HepG2 (cell line): ENCODE data around the gene SH3D19. TPM values are rescaled to one million over a fixed set of nuclear protein-coding genes. Genes with fewer than 3 reads are reported as not detected.

Source experiments
- ATAC-seq: fragments of 200-7000 bp; cut with Tn5 transposase; 3 replicates; pipeline ENCODE4 v1.9.1; 2020; ENCODE audit warnings: mild to moderate bottlenecking, moderate library complexity
- BruUV-seq: library from RNA; stranded (reverse); fragments of 400-500 nt; replicated peaks from 2 replicates; lab custom pipeline; 2021; lab: Mats Ljungman, UMichigan
- CTCF ChIA-PET: fragments of 300-600 bp; formaldehyde crosslinking; extraction: SDS; loops from one replicate; lab custom pipeline; 2021; ENCODE audit warnings: low total read pairs, inconsistent platforms, low intra/inter-chr PET ratio; lab: Yijun Ruan, JAX
- POLR2A ChIA-PET: fragments of 350-600 bp; sonication (Branson Sonifier 250); formaldehyde crosslinking; loops from one replicate; lab custom pipeline; 2020; ENCODE audit warnings: antibody characterized with exemption, inconsistent platforms; lab: Yijun Ruan, JAX
- DNase-seq: peaks from one replicate; pipeline ENCODE4 v3.0.0-alpha.2; 2015; ENCODE audit warnings: low spot score
- FAIRE-seq: peaks from 3 replicates; lab custom pipeline; 2011; peaks lifted over from hg19 to GRCh38; lab: Jason Lieb, UNC
- H2AFZ ChIP-seq: one replicate; pipeline ENCODE4 v1.6.1; 2011; ENCODE audit warnings: low read length, inconsistent platforms
- H3K27ac ChIP-seq: fragments of 300-600 bp; 3 replicates; pipeline ENCODE4 v1.8.0; 2011; ENCODE audit warnings: mixed run types, mild to moderate bottlenecking, mixed read lengths, low read length, inconsistent platforms; ENCODE audit not compliant: insufficient read depth; ENCODE audit errors: extremely low read length
- H3K27me3 ChIP-seq, 2 experiments: fragments of 200-600 bp in 1 of 2; 2 replicates in 1 of 2; 3 replicates in 1 of 2; pipeline versions ENCODE4 v1.6.0 to v1.8.0; 2011; ENCODE audit warnings: low read length in 2 of 2, mild to moderate bottlenecking in 2 of 2, moderate library complexity in 2 of 2, inconsistent platforms in 1 of 2; ENCODE audit not compliant: insufficient read depth in 2 of 2, control insufficient read depth in 1 of 2
- H3K36me3 ChIP-seq, 2 experiments: fragments of 200-600 bp in 1 of 2; replicated peaks in 1 of 2; 2 replicates in 1 of 2; 3 replicates in 1 of 2; pipeline versions ENCODE4 v1.5.1 to v1.8.0; 2011; ENCODE audit warnings: low read length in 2 of 2, inconsistent platforms in 1 of 2; ENCODE audit not compliant: insufficient read depth in 2 of 2, control insufficient read depth in 1 of 2
- H3K4me1 ChIP-seq: 2 replicates; pipeline ENCODE4 v1.5.1; 2012; ENCODE audit warnings: low read length, inconsistent platforms; ENCODE audit not compliant: insufficient read depth
- H3K4me2 ChIP-seq: 2 replicates; pipeline ENCODE4 v1.6.0; 2011; ENCODE audit warnings: low read depth, low read length, inconsistent platforms
- H3K4me3 ChIP-seq, 3 experiments: fragments of 200-600 bp in 1 of 3; sonication (generic), shearing (Covaris generic) in 1 of 3; replicated peaks in 1 of 3; 2 replicates each; pipeline ENCODE4 v1.5.1; 2011 to 2016; ENCODE audit warnings: low read length in 3 of 3, inconsistent platforms in 2 of 3, low read depth in 2 of 3, mild to moderate bottlenecking in 2 of 3, control low read depth in 1 of 3, mixed read lengths in 1 of 3; ENCODE audit not compliant: insufficient read depth in 1 of 3
- H3K79me2 ChIP-seq: one replicate; pipeline ENCODE4 v1.6.1; 2011; ENCODE audit warnings: low read length, inconsistent platforms; ENCODE audit not compliant: insufficient read depth
- H3K9ac ChIP-seq: 2 replicates; pipeline ENCODE4 v1.6.0; 2011; ENCODE audit warnings: mild to moderate bottlenecking, low read depth, low read length, inconsistent platforms; ENCODE audit not compliant: insufficient read depth
- H3K9me3 ChIP-seq: 2 replicates; pipeline ENCODE4 v1.5.1; 2012; ENCODE audit warnings: mild to moderate bottlenecking, low read length
- H4K20me1 ChIP-seq: 2 replicates; pipeline ENCODE4 v1.6.0; 2011; ENCODE audit warnings: inconsistent platforms, mild to moderate bottlenecking, low read length, moderate library complexity; ENCODE audit not compliant: insufficient read depth
- MTF2 ChIP-seq: sonication (generic); formaldehyde crosslinking; IDR thresholded peaks from 2 replicates; pipeline ENCODE4 v1.5.0; 2020; ENCODE audit warnings: missing genetic modification reagents, borderline replicate concordance
- PHF20 ChIP-seq: sonication (generic); formaldehyde crosslinking; IDR thresholded peaks from 2 replicates; pipeline ENCODE4 v1.5.0; 2020; ENCODE audit warnings: mild to moderate bottlenecking, missing genetic modification reagents
- PRPF4 ChIP-seq: fragments of 200-400 bp; formaldehyde crosslinking; IDR thresholded peaks from 2 replicates; pipeline ENCODE4 v1.6.1; 2016; ENCODE audit warnings: low read length, low read depth; ENCODE audit not compliant: poor library complexity, severe bottlenecking
- TGIF2 ChIP-seq: IDR thresholded peaks from 2 replicates; pipeline ENCODE4 v1.6.1; 2016; ENCODE audit warnings: control low read depth, missing compliant biosample characterization
- ZNF30 ChIP-seq: sonication (generic); formaldehyde crosslinking; IDR thresholded peaks from 2 replicates; pipeline ENCODE4 v1.5.0; 2020; ENCODE audit warnings: mild to moderate bottlenecking, missing genetic modification reagents
- ZNF530 ChIP-seq: sonication (generic); formaldehyde crosslinking; IDR thresholded peaks from 2 replicates; pipeline ENCODE4 v1.5.0; 2020; ENCODE audit warnings: low read depth, mild to moderate bottlenecking, missing genetic modification reagents
- ZNF879 ChIP-seq: sonication (generic); formaldehyde crosslinking; IDR thresholded peaks from 2 replicates; pipeline ENCODE4 v1.8.1; 2023; ENCODE audit warnings: missing genetic modification reagents
- WGBS: methylation state at CpG from one replicate; pipeline ENCODE4 v1.1.6; 2017; ENCODE audit warnings: low lambda C conversion rate; 5-methylcytosine and 5-hydroxymethylcytosine counted together
- in situ Hi-C: cut with HindIII; loops from 2 replicates; pipeline ENCODE4 v1.10.0; 2017; ENCODE audit warnings: low pct_unique_long_range_greater_than_20kb; ENCODE audit not compliant: extremely low pct_ligation_motif_present
- intact Hi-C: fragments of 100-400 bp; cut with micrococcal nuclease; formaldehyde crosslinking; loops from one replicate; pipeline ENCODE4 v1.10.0; 2022; ENCODE audit not compliant: unreplicated experiment
- polyA plus RNA-seq, 8 experiments: library from polyadenylated mRNA; depleted of rRNA in 3 of 8; stranded (reverse) in 7 of 8; unstranded in 1 of 8; fragments of >200 nt; fragmentation: Illumina TruSeq in 4 of 8; extraction: Trizol in 4 of 8; gene quantifications; 2 replicates each; pipeline versions ENCODE4 v1.2.1 to v1.2.3, GENCODE V29; 2011 to 2016; ENCODE audit warnings: low read depth in 4 of 8, missing spikeins in 1 of 8, mixed read lengths in 1 of 8; ENCODE audit not compliant: insufficient read depth in 1 of 8
- total RNA-seq, 5 experiments: library from RNA; depleted of rRNA; stranded (reverse); fragments of >200 nt; fragmentation: Illumina TruSeq; extraction: Trizol; gene quantifications; 2 replicates each; pipeline ENCODE4 v1.2.3, GENCODE V29; 2016; ENCODE audit warnings: low read depth in 1 of 5
- TF ChIP-seq, protein P1 (sequence below): sonication (generic); formaldehyde crosslinking; IDR thresholded peaks from 2 replicates; pipeline ENCODE4 v1.4.0; 2020; ENCODE audit warnings: missing genetic modification reagents
- TF ChIP-seq, protein P2 (sequence below): conservative IDR thresholded peaks from 2 replicates; pipeline ENCODE4 v1.6.1; 2018; ENCODE audit warnings: missing genetic modification reagents
- TF ChIP-seq, protein P3 (sequence below): sonication (generic); formaldehyde crosslinking; IDR thresholded peaks from 2 replicates; pipeline ENCODE4 v1.4.0; 2020; ENCODE audit warnings: missing genetic modification reagents

The SH3D19 gene
- total and polyA plus RNA-seq, 2 of the 13 experiments (the other 11 are each of a cell fraction or from before 2014, with no cell fraction given), result 31.2 to 38.0 TPM

DNA sequence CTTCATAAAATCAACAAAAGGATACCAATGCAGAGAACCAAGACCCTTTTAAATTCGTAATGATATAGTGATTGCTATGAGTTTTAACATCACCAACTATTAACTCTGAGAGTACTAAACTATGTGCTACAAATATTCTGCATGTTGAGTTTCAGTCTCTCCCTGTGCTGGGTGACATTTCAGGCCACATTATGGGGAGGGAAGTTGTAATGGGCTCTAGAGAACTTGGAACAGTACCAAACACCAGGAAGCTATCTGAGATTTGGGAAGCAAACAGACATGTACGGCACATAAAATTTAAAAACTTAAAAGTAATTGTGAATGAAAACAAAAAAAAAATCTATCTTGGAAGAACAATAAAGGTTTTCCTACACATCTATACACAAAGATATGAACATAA lies 108.1 kb downstream of the SH3D19 start (continued):
- TF ChIP-seq, protein P1, sequence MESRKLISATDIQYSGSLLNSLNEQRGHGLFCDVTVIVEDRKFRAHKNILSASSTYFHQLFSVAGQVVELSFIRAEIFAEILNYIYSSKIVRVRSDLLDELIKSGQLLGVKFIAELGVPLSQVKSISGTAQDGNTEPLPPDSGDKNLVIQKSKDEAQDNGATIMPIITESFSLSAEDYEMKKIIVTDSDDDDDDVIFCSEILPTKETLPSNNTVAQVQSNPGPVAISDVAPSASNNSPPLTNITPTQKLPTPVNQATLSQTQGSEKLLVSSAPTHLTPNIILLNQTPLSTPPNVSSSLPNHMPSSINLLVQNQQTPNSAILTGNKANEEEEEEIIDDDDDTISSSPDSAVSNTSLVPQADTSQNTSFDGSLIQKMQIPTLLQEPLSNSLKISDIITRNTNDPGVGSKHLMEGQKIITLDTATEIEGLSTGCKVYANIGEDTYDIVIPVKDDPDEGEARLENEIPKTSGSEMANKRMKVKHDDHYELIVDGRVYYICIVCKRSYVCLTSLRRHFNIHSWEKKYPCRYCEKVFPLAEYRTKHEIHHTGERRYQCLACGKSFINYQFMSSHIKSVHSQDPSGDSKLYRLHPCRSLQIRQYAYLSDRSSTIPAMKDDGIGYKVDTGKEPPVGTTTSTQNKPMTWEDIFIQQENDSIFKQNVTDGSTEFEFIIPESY (CRISPR knock-in tag), result no peak
- TF ChIP-seq MTF2 (CRISPR knock-in tag) (no peak), PHF20 (CRISPR knock-in tag) (no peak), ZNF879 (no peak), ZNF530 (CRISPR knock-in tag) (no peak)
- TF ChIP-seq, protein P2, sequence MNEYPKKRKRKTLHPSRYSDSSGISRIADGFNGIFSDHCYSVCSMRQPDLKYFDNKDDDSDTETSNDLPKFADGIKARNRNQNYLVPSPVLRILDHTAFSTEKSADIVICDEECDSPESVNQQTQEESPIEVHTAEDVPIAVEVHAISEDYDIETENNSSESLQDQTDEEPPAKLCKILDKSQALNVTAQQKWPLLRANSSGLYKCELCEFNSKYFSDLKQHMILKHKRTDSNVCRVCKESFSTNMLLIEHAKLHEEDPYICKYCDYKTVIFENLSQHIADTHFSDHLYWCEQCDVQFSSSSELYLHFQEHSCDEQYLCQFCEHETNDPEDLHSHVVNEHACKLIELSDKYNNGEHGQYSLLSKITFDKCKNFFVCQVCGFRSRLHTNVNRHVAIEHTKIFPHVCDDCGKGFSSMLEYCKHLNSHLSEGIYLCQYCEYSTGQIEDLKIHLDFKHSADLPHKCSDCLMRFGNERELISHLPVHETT (CRISPR knock-in tag), result no peak

DNA sequence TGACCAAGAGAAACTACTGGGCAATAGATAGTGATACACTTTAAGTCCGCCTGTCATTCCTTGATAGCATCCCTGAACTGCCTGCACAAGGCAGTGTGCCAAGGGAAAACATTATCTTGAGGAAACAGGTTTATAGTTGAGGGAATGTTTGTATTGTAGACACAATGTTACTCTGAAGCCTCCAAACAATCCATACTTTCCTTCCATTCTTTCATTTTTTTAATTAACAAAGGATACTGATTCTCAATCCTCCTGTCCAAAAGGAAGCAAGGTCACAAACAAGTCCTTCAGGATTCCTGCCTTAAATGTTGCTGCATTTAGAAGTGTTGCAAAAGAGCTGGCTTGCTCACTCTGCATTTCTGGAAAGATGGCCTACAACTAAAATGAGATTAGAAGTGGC lies 110.1 kb downstream of the SH3D19 start:
- peaks cover 4% of the 10 kb centered on the region for H3K79me2 ChIP-seq
- no peaks in the 10 kb centered on the region for H3K9me3 ChIP-seq
- DNase-seq (no peak), FAIRE-seq (no peak), ATAC-seq (no peak)
- no peak overlapping the region for H3K27ac ChIP-seq
- POLR2A ChIA-PET, result interaction anchor here (1.0 kb wide), 1 partner anchor 10 kb away, joined by 3 read pairs; no protein-coding TSS in a partner anchor
- H2AFZ ChIP-seq, result no peak overlapping the region
- peaks cover 8 to 25% of the 10 kb centered on the region in 2 experiments; a peak in 3 of 5 replicates for H3K36me3 ChIP-seq
- in situ Hi-C loops, result no loop called here
- 0 out of 2 replicates have a peak, but pooled peaks cover 15% of the 10 kb centered on the region for H3K4me1 ChIP-seq
- 100% methylated on average over 1 of the region's 1 CpG for WGBS
- H4K20me1 ChIP-seq, result no peaks in the 10 kb centered on the region; the same call in 1 of the 2 replicates
- intact Hi-C loops, result no loop called here
- no peak overlapping the region for H3K4me3 ChIP-seq
- H3K4me2 ChIP-seq, result no peak overlapping the region
- no peak overlapping the region for H3K9ac ChIP-seq
- TF ChIP-seq TGIF2 (CRISPR knock-in tag) (no peak), PRPF4 (no peak), ZNF30 (CRISPR knock-in tag) (no peak)
- TF ChIP-seq, protein P3, sequence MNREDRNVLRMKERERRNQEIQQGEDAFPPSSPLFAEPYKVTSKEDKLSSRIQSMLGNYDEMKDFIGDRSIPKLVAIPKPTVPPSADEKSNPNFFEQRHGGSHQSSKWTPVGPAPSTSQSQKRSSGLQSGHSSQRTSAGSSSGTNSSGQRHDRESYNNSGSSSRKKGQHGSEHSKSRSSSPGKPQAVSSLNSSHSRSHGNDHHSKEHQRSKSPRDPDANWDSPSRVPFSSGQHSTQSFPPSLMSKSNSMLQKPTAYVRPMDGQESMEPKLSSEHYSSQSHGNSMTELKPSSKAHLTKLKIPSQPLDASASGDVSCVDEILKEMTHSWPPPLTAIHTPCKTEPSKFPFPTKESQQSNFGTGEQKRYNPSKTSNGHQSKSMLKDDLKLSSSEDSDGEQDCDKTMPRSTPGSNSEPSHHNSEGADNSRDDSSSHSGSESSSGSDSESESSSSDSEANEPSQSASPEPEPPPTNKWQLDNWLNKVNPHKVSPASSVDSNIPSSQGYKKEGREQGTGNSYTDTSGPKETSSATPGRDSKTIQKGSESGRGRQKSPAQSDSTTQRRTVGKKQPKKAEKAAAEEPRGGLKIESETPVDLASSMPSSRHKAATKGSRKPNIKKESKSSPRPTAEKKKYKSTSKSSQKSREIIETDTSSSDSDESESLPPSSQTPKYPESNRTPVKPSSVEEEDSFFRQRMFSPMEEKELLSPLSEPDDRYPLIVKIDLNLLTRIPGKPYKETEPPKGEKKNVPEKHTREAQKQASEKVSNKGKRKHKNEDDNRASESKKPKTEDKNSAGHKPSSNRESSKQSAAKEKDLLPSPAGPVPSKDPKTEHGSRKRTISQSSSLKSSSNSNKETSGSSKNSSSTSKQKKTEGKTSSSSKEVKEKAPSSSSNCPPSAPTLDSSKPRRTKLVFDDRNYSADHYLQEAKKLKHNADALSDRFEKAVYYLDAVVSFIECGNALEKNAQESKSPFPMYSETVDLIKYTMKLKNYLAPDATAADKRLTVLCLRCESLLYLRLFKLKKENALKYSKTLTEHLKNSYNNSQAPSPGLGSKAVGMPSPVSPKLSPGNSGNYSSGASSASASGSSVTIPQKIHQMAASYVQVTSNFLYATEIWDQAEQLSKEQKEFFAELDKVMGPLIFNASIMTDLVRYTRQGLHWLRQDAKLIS, result no peak
- H3K27me3 ChIP-seq, result no peaks in the 10 kb centered on the region
- CTCF ChIA-PET, result no interaction called here
- BruUV-seq, result no TSS peak
